HG03571 (cell line): ENCODE results near the gene UVSSA.
A peak's percentile ranks its signal among the peaks of the same experiment; 100 is the strongest.

ENCODE experiments used
- ATAC-seq: cut with Tn5 transposase; IDR thresholded peaks from one replicate; pipeline ENCODE4 v1.9.1; 2021; ENCODE audit not compliant: unreplicated experiment

Gene UVSSA

GRCh38 chr4:1346781-1347409 lies at the start of gene UVSSA:
Gene UVSSA (plus strand): TSS chr4:1347208. CDS start chr4:1348092, 884 bp downstream.
- ATAC-seq = peak; percentile 88

DNA sequence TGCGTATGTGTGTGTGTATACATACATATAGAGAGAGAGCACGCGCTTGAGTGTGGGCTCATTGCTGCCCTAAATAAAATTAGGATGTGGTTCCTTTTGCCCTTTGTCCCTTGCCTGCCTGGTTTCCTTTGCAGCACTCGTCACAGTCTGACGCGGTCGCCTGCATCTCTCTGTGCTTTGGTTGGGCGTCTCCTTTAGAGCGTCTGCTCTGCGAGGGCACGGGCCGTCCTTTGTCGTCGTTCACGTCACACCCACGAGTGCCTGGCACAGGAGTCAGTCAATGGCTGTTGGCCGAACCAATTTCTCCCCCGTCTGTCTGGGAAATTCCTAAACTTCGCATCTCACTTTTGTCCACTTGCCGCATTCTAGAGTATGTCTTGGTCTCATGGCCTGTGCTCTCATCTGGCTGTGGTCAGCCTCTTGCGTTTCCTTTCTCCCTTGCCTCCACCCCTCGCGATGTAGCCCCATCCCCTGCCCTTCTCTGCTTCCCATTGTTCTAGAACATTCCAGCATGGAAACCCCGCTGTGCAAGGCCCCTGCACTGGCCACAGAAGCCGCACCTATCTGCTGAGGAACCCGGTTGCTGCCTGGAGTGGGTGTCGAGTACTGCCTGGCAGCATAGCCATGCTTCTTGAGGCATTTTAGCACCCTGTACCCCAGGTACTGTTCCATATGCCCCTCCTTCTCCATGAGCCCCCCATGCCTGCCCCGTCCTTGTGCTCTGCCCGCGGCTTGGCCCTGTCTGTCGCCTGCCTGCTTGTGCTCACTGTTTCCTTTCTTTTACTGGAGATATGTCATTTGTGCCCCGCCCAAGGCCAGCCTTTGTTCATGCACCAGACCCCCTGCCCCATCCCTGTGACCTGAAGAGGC lies 49.3 kb upstream of the UVSSA start:
- ATAC-seq = no peak

- no peak for ATAC-seq
Measured at GRCh38 chr4:1298461-1298860, 48.5 kb upstream of the UVSSA start.

- ATAC-seq = no peak
Measured at GRCh38 chr4:1299301-1299860, 47.6 kb upstream of the UVSSA start.

DNA sequence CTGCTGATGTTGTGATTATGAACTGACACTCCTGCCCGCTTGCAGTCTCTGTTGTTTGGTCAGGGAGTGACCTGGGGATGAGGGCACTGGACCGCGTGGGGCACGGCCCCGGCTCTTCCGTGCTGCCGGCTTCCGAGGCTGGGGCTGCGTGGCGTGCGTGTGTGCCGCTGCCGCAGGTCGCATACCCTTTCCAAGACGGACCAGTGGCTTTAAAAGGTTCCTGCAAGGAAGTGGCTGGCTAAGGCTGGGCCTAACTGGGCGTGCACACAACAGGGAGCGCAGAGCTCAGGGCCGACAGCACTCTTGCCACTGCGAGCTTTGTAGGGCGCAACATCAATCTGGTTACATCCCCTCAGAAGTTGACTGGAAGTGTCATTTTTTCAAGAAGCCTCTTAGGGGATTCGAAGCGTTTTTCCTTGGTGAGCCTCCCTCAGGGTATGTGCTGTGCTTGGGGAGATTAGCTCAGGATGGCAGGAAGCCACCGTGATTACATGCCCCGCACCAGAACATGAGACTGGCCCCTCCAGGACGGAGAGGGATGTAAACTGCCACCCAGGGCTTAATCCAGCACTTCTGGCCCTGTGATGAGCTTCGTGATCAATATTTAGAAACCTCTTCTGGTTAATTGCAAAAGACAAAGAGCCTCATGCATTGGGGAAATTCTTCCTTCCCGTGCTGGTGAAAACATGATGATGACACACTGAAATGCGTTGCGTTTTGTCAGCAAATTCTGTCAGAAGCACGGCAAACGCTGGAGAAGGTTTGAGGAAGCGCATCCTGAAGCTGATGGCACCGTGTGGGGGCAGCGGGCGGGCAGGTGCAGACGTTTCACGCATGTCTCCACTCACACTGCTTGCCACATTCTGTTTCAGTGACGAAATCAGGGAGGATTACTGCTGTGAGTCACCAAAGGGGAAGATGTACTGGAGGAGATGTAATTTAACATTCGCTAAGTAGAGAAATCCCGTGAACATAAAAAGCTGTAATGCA lies 46.2 kb upstream of the UVSSA start:
- no peak for ATAC-seq

- ATAC-seq = no peak
Measured at GRCh38 chr4:1302159-1302558, 44.8 kb upstream of the UVSSA start.

DNA sequence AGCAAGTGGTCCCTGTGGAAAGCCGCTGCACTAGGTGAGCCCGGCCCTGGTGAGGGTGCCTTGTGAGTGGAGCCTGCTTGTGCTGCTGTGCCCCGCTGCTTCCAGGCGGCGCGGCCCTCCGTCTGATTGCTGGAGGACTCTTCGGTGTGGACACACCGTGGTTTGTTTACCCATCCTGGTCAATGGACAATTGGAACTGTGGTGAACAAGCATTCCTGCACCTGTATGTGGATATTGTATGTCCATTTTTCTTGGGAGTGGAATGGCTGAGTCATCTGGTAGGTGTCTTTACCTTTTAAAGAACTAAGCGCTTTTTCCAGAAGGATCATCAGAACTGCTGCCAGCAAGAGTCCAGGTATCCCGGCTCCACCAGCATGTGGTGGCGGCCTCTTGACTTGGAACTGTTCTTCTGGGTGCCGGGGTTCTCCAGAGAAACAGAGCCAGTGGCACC lies 41.7 kb upstream of the UVSSA start:
- no peak for ATAC-seq

DNA sequence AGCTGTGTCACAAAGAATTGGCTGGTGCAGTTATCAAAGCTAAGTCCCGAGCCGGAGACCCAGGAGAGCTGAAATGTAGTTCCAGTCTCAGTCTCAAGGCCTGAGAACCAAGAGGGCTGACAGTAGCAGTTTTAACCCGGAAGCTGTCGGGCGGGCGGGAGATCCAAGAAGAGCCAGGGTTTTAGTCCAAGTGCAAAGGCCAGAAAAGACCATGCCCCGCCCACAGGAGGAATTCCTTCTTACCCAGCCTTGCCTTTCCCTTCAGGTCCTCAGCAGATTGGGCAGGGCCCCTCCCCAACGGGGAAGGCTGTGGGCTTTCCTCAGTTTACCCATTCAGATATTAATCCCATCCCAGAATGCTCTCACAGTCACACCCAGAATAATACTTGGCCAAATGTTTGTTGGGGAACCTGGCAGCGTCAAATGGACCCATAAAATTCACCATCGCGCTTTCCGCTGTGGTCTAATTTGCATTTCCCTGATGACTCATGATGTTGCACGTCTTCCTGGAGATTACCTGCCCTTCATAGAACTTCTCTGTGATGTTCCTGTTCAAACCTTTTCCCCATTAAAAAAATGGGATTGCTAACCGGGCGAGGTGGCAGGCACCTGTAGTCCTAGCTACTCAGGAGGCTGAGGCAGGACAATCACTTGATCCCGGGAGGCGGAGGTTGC lies 41.1 kb upstream of the UVSSA start:
- ATAC-seq = no peak

GRCh38 chr4:1307951-1308735 lies 38.9 kb upstream of the UVSSA start:
- ATAC-seq = no peak

- ATAC-seq = peak; percentile 83
Measured at GRCh38 chr4:1309261-1310010, 37.6 kb upstream of the UVSSA start.

GRCh38 chr4:1310031-1310795 lies 36.8 kb upstream of the UVSSA start:
- ATAC-seq = no peak

DNA sequence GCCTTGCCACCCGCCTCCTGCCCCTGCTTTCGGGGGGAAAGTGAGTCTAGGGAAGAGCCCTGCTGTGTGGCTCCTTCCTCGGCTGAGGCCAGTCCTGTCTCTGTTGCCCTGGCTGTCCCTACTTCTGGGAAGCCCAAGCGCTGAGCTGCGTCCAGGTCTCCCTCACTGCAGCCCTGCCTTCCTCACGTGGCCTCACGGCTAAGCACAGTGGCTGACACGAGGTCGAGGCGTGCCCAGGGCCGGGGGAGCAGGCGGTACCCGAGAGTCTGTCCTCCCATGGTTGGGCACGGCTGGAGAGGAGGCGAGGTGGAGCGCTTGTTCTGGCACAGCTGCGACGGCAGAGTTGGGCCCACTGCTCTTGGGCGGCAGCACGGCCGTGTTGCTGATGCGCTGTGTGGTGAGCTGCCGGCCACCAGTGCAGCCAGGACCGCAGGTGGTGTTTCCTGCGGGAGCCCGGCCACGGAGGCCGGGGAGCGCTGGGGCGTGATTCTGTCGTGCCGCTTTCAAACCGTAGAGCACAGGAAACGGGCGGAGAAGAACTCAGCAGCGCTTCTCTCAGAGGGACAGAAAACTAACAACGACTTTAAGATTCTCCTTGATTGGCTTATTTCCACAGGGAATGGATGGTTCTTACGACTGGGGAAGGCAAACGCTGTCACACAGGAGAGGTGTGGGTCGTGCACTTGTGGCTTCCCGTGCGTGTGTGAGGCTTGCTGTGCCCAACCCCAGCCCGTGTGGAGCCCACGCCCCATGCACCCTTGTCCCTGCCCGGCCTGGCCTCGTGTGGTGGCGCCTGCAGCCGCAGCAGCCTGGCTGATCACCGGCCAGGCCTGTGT lies 36.0 kb upstream of the UVSSA start:
- no peak for ATAC-seq

DNA sequence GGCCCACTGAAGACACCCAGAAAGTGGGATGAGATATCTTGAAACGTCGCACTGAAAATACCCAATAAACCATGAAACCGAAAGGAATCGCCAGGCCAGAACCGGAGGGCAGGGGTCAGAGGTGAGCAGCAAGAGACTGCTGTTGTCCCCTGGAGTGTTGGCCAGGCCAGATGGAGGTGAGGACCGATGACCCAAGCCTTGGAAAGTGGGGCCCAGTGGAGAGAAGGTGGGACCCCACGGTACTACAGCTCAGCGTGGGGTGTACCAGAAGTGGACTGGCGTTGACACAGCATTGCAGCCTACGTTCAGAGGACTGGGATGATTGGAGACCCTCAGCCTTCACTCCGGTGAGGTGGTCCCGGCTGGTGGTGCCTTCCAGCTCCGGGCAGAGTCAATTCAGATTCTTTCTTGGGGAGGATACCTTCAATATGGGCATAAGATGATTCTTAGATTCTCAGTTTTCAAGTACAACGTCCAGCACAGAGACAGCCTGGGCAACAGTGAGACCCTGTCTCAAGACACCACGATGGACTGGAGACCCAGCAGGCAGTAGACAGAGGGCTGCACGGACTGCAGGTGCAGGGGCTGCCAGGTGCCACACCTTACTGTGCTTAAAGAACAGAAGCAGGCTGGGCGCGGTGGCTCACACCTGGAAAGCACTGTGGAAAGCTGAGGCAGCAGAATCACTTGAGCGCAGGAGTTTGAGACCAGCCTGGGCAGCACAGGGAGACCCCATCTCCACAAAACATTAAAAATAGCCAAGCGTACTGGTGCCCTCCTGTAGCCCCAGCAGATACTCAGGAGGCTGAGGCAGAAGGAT lies 34.0 kb upstream of the UVSSA start:
- ATAC-seq = no peak

GRCh38 chr4:1315306-1315705 lies 31.7 kb upstream of the UVSSA start:
- no peak for ATAC-seq

GRCh38 chr4:1315836-1316536 lies 31.0 kb upstream of the UVSSA start:
- no peak for ATAC-seq
